ENCODE measurements around the gene PRADC1.

GRCh38 chr2:73185965-73186364 lies 47.1 kb downstream of the PRADC1 start:
- no peak for TF ChIP-seq EZH2phosphoT487 (IDR thresholded peaks at IDR 0.05)
- TF ChIP-seq CTCF (IDR thresholded peaks at IDR 0.05): no peak
- TF ChIP-seq EZH2 (IDR thresholded peaks at IDR 0.05): no peak
